Endothelial cell (in vitro differentiated cells): ENCODE measurements around the gene CACNA2D3. TPM values are rescaled to one million over a fixed set of nuclear protein-coding genes. Genes with fewer than 3 reads are reported as not detected.

Experiments
- DNase-seq: peaks from one replicate; pipeline ENCODE4 v3.0.0; 2021; ENCODE audit warnings: low spot score
- H3K27ac Mint-ChIP-seq: one replicate; pipeline ENCODE4 v1.8.0; 2021; ENCODE audit warnings: mixed read lengths, inconsistent platforms; ENCODE audit not compliant: unreplicated experiment
- H3K27me3 Mint-ChIP-seq: one replicate; pipeline ENCODE4 v1.8.0; 2021; ENCODE audit warnings: mild to moderate bottlenecking, moderate library complexity, mixed read lengths, inconsistent platforms; ENCODE audit not compliant: unreplicated experiment
- H3K36me3 Mint-ChIP-seq: one replicate; pipeline ENCODE4 v1.8.0; 2021; ENCODE audit warnings: mild to moderate bottlenecking, low read depth, mixed read lengths, inconsistent platforms; ENCODE audit not compliant: unreplicated experiment
- H3K4me1 Mint-ChIP-seq: one replicate; pipeline ENCODE4 v1.8.0; 2021; ENCODE audit warnings: mild to moderate bottlenecking, mixed read lengths, inconsistent platforms; ENCODE audit not compliant: unreplicated experiment
- H3K4me3 Mint-ChIP-seq: one replicate; pipeline ENCODE4 v1.8.0; 2021; ENCODE audit warnings: mild to moderate bottlenecking, mixed read lengths, inconsistent platforms; ENCODE audit not compliant: unreplicated experiment
- H3K9me3 Mint-ChIP-seq: one replicate; pipeline ENCODE4 v1.8.0; 2021; ENCODE audit warnings: mixed read lengths, inconsistent platforms; ENCODE audit not compliant: unreplicated experiment
- total RNA-seq: library from RNA; stranded (reverse); fragmentation: NEBNext Ultra II Directional; extraction: Animal tissue kit (Norgen Biotek cat#: 25700); gene quantifications from one replicate; pipeline ENCODE4 v1.2.1, GENCODE V29; 2021; ENCODE audit not compliant: unreplicated experiment
- TF ChIP-seq, protein P1 (sequence below): fragments of 200-600 bp; sonication (generic); IDR thresholded peaks from one replicate; pipeline ENCODE4 v1.5.0; 2021; ENCODE audit warnings: antibody characterized with exemption; ENCODE audit not compliant: unreplicated experiment

Gene CACNA2D3
- total RNA-seq, 1 donor from 2014 or later, result 0.46 TPM

DNA sequence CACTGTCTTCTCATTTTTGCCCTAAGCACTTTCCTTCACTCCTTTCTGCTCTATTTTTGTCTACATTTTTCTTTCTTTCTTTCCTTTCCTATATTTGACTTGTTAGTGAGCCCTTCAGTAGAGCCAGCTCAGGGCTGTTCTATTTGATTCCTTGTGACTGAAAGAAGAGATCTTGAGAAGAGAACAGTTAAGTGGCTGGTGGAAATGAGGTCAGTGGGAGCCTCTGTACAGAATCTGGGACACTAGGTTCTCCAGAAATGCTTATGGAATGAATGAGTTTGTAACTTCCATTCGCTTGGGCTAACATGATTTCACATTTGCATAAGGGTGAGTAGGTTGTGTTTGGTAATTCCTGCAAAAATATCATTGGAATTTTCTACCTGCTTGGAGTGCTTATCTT is 45.6 kb downstream of the CACNA2D3 start:
- H3K27ac Mint-ChIP-seq, result no peak overlapping the region
- H3K27me3 Mint-ChIP-seq, result peaks cover 3% of the 10 kb centered on the region

DNA sequence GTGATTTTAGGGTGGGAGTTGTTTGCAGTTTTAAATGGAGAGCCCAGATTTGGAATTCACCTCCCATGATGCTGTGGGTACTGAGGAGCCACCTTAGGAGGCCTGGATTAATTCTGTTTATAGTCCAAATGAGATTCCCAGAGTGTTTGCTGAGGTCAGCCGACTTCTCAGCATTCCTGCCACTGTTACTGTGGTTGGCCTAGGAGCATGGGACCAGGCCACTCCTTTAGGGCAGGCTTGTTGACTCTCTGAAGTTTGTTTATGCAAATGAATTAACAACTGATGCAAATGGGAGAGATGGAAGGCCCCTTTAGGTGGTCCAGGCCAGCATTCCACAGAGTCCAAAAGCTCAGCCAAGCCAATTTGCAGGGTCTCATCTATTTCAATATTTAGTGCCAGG is 46.1 kb downstream of the CACNA2D3 start:
- DNase-seq, result no peak
- Mint-ChIP-seq H3K4me3 (no peak overlapping the region), H3K27ac (no peak overlapping the region), H3K9me3 (no peaks in the 10 kb centered on the region), H3K36me3 (no peaks in the 10 kb centered on the region), H3K4me1 (no peaks in the 10 kb centered on the region), H3K27me3 (peaks cover 3% of the 10 kb centered on the region)
- TF ChIP-seq, protein P1, sequence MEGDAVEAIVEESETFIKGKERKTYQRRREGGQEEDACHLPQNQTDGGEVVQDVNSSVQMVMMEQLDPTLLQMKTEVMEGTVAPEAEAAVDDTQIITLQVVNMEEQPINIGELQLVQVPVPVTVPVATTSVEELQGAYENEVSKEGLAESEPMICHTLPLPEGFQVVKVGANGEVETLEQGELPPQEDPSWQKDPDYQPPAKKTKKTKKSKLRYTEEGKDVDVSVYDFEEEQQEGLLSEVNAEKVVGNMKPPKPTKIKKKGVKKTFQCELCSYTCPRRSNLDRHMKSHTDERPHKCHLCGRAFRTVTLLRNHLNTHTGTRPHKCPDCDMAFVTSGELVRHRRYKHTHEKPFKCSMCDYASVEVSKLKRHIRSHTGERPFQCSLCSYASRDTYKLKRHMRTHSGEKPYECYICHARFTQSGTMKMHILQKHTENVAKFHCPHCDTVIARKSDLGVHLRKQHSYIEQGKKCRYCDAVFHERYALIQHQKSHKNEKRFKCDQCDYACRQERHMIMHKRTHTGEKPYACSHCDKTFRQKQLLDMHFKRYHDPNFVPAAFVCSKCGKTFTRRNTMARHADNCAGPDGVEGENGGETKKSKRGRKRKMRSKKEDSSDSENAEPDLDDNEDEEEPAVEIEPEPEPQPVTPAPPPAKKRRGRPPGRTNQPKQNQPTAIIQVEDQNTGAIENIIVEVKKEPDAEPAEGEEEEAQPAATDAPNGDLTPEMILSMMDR, result no peak

More for the DNA sequence above, 45.6 kb downstream of the CACNA2D3 start:
- Mint-ChIP-seq H3K4me1 (no peaks in the 10 kb centered on the region), H3K4me3 (no peak overlapping the region), H3K36me3 (no peaks in the 10 kb centered on the region), H3K9me3 (no peaks in the 10 kb centered on the region)
- no peak for DNase-seq
- TF ChIP-seq, protein P1, result no peak

DNA sequence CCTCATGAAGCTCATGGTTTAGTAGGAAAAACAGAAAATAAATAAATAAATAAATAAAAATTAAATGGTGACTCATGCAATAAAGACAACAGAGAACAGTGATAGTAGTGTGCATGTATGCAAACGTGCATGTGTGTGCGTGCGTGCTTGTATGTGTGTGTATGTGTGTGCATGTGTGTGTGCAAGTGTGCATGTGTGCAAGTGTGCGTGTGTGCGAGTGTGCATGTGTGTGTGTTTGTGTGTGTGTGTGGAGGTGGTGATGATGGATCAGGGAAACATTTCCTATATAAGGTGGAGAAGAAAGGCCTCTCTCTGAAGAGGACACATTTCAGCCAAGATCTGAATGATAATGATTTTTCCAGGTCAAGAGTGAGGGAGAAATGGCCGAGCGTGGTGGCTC is 47.2 kb downstream of the CACNA2D3 start:
- Mint-ChIP-seq H3K9me3 (no peaks in the 10 kb centered on the region), H3K27me3 (peaks cover 3% of the 10 kb centered on the region), H3K36me3 (no peaks in the 10 kb centered on the region), H3K4me3 (no peak overlapping the region), H3K27ac (no peak overlapping the region), H3K4me1 (no peaks in the 10 kb centered on the region)
- TF ChIP-seq, protein P1, result no peak
- DNase-seq, result no peak

DNA sequence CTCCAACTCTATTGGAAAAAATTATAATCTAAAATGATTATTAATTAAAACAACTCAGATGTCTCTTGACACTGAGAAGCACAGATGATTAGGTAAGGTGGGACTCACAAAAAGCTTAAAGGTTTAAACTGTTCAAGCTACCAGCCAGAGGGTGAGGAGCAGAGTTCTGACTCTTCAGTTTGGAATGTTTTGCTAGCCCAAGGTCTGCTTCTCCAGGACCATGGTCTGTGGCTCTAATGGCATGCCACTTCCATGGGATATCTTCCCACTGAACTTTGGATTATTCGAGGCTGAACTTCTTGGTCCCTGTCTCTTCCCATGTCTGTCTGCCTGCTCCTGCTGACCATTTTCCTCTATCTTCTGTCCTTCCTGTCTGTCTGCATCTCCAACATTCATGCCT is 49.2 kb downstream of the CACNA2D3 start:
- no peak for DNase-seq
- Mint-ChIP-seq H3K27me3 (peaks cover 3% of the 10 kb centered on the region), H3K4me3 (no peak overlapping the region)

DNA sequence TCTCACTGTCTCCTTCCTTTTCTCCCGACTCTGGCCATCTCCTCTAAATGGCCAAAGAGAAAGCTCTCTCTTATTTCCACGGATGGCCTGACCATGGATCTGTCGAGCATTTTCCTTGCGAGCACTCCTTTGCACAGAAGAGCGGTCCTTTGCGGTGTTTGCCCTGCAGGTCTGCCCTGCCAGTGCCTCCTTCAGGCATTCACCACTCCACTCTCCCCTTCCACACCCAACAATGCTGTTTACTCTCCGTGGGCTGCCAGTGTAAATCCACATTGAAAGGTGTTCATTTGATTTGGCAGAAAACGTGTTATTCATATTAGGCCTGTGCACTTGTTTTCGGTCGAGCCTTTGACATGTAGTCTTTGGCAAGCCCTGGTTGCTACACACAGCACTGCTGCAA is 49.6 kb downstream of the CACNA2D3 start:
- no peak overlapping the region for H3K27ac Mint-ChIP-seq
- no peak for DNase-seq
- H3K9me3 Mint-ChIP-seq, result no peaks in the 10 kb centered on the region
- H3K4me1 Mint-ChIP-seq, result no peaks in the 10 kb centered on the region
- H3K27me3 Mint-ChIP-seq, result peaks cover 3% of the 10 kb centered on the region
- no peaks in the 10 kb centered on the region for H3K36me3 Mint-ChIP-seq
- H3K4me3 Mint-ChIP-seq, result no peak overlapping the region
- TF ChIP-seq, protein P1, result no peak

More for the DNA sequence above, 49.2 kb downstream of the CACNA2D3 start:
- H3K9me3 Mint-ChIP-seq, result no peaks in the 10 kb centered on the region
- TF ChIP-seq, protein P1, result no peak
- no peaks in the 10 kb centered on the region for H3K36me3 Mint-ChIP-seq
- no peaks in the 10 kb centered on the region for H3K4me1 Mint-ChIP-seq
- H3K27ac Mint-ChIP-seq, result no peak overlapping the region
